Peyer's patch (tissue), 4 donors: ENCODE data around the gene PIMREG. TPM values are rescaled to one million over a fixed set of nuclear protein-coding genes. Genes with fewer than 3 reads are reported as not detected.

Source experiments
- DNase-seq, 3 donors: peaks; one replicate each; pipeline ENCODE4 v3.0.0-alpha.2; 2017 to 2019
- H3K27ac ChIP-seq, 4 donors: fragments of 200-600 bp; sonication (generic); one replicate each; pipeline ENCODE4 v1.5.1; 2016 to 2019
- H3K27me3 ChIP-seq, 2 donors: fragments of 200-600 bp; sonication (generic); one replicate each; pipeline ENCODE4 v1.5.1; 2019
- H3K36me3 ChIP-seq, 3 donors: fragments of 200-600 bp; sonication (generic); one replicate each; pipeline ENCODE4 v1.5.1; 2016 to 2019
- H3K4me1 ChIP-seq, 4 donors: fragments of 200-600 bp; sonication (generic); one replicate each; pipeline ENCODE4 v1.5.1; 2016 to 2019
- H3K4me3 ChIP-seq, 4 donors: fragments of 200-600 bp; sonication (generic); 1 replicate in 3 of 4; 2 replicates in 1 of 4; pipeline ENCODE4 v1.5.1; 2016 to 2019; ENCODE audit warnings: mild to moderate bottlenecking in 1 of 4
- H3K9me3 ChIP-seq, 4 donors: fragments of 200-600 bp; sonication (generic); one replicate each; pipeline ENCODE4 v1.5.1; 2016 to 2019; ENCODE audit warnings: mild to moderate bottlenecking in 1 of 4
- POLR2A ChIP-seq, 2 donors: fragments of 450-650 bp; IDR thresholded peaks; one replicate each; pipeline ENCODE4 v1.5.1; 2017; ENCODE audit warnings: antibody characterized with exemption in 2 of 2, mild to moderate bottlenecking in 2 of 2, moderate library complexity in 2 of 2
- total RNA-seq, 4 donors: library from RNA; depleted of rRNA; stranded (reverse); fragments of >200 nt; gene quantifications; one replicate each; pipeline ENCODE4 v1.1.0, GENCODE V29; 2016
- TF ChIP-seq, protein P1 (sequence below), 6 experiments: fragments of 450-650 bp in 4 of 6; fragments of 200-600 bp in 2 of 6; sonication (generic) in 1 of 6; IDR thresholded peaks; one replicate each; pipeline ENCODE4 v1.5.1; 2017 to 2019; ENCODE audit warnings: antibody characterized with exemption in 6 of 6, mild to moderate bottlenecking in 3 of 6, moderate library complexity in 1 of 6

The PIMREG gene
- total RNA-seq, 4 donors from 2014 or later: 0.67 to 9.8 (median 7.2) TPM

DNA sequence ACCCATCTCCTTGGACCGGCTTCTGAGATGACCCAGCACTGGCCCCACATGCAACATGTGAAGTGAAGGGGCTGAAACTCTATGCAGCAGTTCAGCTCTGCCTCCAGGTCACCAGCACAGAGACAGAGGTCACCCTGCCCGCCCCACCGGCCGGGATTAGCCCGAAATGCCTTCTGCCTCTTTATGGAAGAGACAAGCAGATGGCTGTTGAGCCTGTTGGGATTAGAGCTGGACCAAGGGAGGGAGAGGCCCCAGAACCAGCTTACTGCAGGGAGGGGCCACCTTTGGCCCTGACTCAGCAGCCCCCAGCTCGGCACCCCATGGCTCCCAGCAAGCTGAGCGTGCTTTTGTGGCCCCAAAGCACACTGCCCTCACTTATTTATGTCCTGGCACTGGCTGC lies 15.0 kb upstream of the PIMREG start:
- no peak overlapping the region for H3K27ac ChIP-seq
- no peaks in the 10 kb centered on the region for H3K36me3 ChIP-seq
- no peaks in the 10 kb centered on the region for H3K27me3 ChIP-seq
- TF ChIP-seq, protein P1, sequence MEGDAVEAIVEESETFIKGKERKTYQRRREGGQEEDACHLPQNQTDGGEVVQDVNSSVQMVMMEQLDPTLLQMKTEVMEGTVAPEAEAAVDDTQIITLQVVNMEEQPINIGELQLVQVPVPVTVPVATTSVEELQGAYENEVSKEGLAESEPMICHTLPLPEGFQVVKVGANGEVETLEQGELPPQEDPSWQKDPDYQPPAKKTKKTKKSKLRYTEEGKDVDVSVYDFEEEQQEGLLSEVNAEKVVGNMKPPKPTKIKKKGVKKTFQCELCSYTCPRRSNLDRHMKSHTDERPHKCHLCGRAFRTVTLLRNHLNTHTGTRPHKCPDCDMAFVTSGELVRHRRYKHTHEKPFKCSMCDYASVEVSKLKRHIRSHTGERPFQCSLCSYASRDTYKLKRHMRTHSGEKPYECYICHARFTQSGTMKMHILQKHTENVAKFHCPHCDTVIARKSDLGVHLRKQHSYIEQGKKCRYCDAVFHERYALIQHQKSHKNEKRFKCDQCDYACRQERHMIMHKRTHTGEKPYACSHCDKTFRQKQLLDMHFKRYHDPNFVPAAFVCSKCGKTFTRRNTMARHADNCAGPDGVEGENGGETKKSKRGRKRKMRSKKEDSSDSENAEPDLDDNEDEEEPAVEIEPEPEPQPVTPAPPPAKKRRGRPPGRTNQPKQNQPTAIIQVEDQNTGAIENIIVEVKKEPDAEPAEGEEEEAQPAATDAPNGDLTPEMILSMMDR (IDR thresholded peaks at IDR 0.05): no peak
- TF ChIP-seq POLR2A (IDR thresholded peaks at IDR 0.05): no peak
- no peak overlapping the region for H3K4me3 ChIP-seq
- peaks cover 0 to 7% (median 0%) of the 10 kb centered on the region in 4 donors for H3K4me1 ChIP-seq
- peaks cover 0 to 6% (median 0%) of the 10 kb centered on the region in 4 donors for H3K9me3 ChIP-seq
- no peak for DNase-seq

DNA sequence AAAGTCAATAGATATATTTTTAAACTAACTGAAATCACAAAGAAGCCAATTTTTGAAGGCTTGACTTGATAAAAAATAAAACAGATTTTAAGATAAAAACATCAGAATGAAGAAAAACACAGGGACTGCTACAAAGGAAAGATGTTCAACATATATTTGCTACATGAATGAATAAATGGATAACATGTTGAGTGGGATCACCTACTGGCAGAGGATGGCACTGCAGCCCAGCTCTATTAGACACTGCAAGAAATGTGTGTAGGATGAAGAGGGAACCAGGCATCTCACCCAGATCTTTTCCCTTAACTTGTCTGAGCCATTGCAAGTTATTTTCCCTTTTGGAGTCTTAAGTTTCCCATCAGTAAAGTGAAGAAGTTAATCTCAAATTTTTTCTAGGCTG lies 13.5 kb upstream of the PIMREG start:
- no peak for TF ChIP-seq POLR2A (IDR thresholded peaks at IDR 0.05)
- TF ChIP-seq, protein P1 (IDR thresholded peaks at IDR 0.05): peak in 2 of 6 experiments; percentile 5
- Histone ChIP-seq H3K9me3 (peaks cover 0 to 6% (median 0%) of the 10 kb centered on the region in 4 donors), H3K4me3 (no peak overlapping the region), H3K36me3 (no peaks in the 10 kb centered on the region), H3K27me3 (no peaks in the 10 kb centered on the region), H3K27ac (no peak overlapping the region), H3K4me1 (peaks cover 0 to 7% (median 0%) of the 10 kb centered on the region in 4 donors)
- no peak for DNase-seq

DNA sequence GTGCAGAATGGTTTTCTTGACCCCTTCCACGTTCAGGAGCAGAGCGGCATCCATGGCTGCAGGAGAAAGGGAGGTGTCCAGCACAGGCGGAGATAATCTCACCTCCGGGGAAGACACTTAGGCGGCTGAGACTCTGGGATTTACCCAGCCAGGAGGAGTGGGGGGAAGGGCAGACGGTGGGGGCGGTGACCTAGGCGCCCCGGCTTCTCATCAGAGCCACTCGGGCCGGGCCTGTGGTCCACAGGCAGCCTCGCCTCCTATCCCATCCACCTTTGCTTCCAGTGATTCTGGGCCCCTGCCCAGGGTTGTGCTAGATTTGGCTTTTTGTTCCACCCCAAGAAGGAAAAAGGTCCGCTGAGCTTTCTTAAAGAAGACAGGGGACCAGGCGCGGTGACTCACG lies 9.2 kb upstream of the PIMREG start, which contains the start of gene AIPL1:
AIPL1 (minus strand) TSS at position 71 of the 400 bp plus-strand sequence; CDS start at position 54, 17 bp downstream.
- H3K36me3 ChIP-seq: no peaks in the 10 kb centered on the region
- H3K27ac ChIP-seq: no peak within 1 kb of the TSS
- H3K4me1 ChIP-seq: no peaks in the 10 kb centered on the region
- TF ChIP-seq, protein P1 (IDR thresholded peaks at IDR 0.05): no peak
- TF ChIP-seq POLR2A (IDR thresholded peaks at IDR 0.05): no peak
- H3K9me3 ChIP-seq: peaks cover 0 to 6% (median 0%) of the 10 kb centered on the region in 4 donors
- no peak within 1 kb of the TSS for H3K4me3 ChIP-seq
- H3K27me3 ChIP-seq: no peaks in the 10 kb centered on the region
- no peak for DNase-seq

DNA sequence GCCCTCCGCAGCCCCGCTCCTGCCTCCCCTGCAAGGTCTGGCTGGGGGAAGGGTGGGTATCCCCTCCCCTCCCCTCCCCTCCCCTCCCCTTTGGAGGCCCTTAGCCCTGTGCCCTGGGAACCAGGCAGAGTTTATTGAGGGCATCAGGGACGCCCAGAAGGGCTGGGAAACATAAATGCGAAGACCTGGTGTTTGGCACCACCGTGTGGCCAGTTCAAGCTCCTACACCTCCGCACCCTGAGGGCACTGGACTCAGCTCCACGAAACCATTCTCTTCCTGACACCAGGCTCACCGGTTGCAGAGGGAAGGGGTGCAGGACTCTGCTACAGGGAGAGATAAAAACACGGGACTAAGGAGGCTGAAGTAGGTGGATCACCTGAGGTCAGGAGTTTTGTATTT lies 8.3 kb upstream of the PIMREG start:
- peak; percentile 29 to 79 (median 71) for DNase-seq
- no peaks in the 10 kb centered on the region for H3K36me3 ChIP-seq
- peaks cover 0 to 2% (median 0%) of the 10 kb centered on the region in 4 donors for H3K9me3 ChIP-seq
- H3K27ac ChIP-seq: no peak overlapping the region
- TF ChIP-seq, protein P1 (IDR thresholded peaks at IDR 0.05): peak; percentile 48 to 78 (median 72)
- TF ChIP-seq POLR2A (IDR thresholded peaks at IDR 0.05): no peak
- H3K4me3 ChIP-seq: no peak overlapping the region
- no peaks in the 10 kb centered on the region for H3K27me3 ChIP-seq
- no peaks in the 10 kb centered on the region for H3K4me1 ChIP-seq

DNA sequence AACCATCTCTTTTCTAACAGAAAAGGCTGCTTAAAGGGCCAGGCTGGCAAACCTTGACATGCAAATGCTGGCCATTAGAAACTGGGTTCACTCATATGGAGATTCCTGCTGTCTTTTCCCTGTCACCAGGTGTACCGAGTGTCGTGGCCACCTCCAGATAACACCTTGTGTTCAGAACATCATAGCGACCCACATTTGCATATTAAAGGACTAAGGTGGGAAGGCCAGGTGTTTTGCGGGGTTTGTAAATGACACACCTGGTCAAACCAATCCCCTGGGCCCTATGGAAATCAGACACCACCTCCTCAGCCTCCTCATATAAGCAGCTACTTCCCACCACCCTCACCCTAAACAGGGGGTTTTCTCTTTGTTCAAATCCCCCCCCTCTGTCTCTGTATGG lies 6.8 kb upstream of the PIMREG start:
- TF ChIP-seq, protein P1 (IDR thresholded peaks at IDR 0.05): no peak
- TF ChIP-seq POLR2A (IDR thresholded peaks at IDR 0.05): no peak
- DNase-seq: no peak
- H3K9me3 ChIP-seq: no peaks in the 10 kb centered on the region
- no peaks in the 10 kb centered on the region for H3K4me1 ChIP-seq
- no peaks in the 10 kb centered on the region for H3K36me3 ChIP-seq
- H3K27me3 ChIP-seq: no peaks in the 10 kb centered on the region
- no peak overlapping the region for H3K27ac ChIP-seq
- H3K4me3 ChIP-seq: no peak overlapping the region

DNA sequence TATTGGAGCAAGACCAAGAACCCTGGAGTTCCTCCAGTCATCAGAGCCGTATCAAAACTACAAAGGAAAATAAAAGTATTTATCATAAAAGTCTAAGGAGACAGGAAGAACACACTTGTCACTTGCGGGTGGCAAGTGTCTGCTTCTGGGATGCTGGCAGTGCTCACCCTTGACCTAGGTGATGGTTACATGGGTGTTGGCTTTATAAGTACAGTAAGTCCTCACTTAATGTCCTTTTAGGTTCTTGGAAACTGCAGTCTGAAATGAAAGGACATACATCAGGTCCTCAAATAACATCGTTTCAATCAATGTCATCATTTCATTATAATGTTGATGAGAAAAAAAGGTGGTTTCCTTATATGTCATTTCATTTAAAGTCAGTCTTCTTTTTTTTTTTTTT lies 6.3 kb upstream of the PIMREG start:
- H3K27ac ChIP-seq: no peak overlapping the region
- H3K27me3 ChIP-seq: no peaks in the 10 kb centered on the region
- no peaks in the 10 kb centered on the region for H3K36me3 ChIP-seq
- no peaks in the 10 kb centered on the region for H3K9me3 ChIP-seq
- H3K4me3 ChIP-seq: no peak overlapping the region
- TF ChIP-seq, protein P1 (IDR thresholded peaks at IDR 0.05): no peak
- no peak for TF ChIP-seq POLR2A (IDR thresholded peaks at IDR 0.05)
- no peaks in the 10 kb centered on the region for H3K4me1 ChIP-seq
- DNase-seq: no peak
